HCT116 (cell line): ENCODE data around the gene PRLR. TPM values are rescaled to one million over a fixed set of nuclear protein-coding genes. Genes with fewer than 3 reads are reported as not detected.

ENCODE experiments used
- ATAC-seq: fragments of 200-7000 bp; cut with Tn5 transposase; 2 replicates; pipeline ENCODE4 v1.9.1; 2020; ENCODE audit warnings: mild to moderate bottlenecking, moderate library complexity
- BruUV-seq: library from RNA; stranded (reverse); fragments of 400-500 nt; replicated peaks from 2 replicates; lab custom pipeline; 2021; lab: Mats Ljungman, UMichigan
- CTCF ChIA-PET: fragments of 300-600 bp; sonication (Branson Sonifier 250); formaldehyde crosslinking; loops from one replicate; lab custom pipeline; 2021; ENCODE audit warnings: antibody characterized with exemption; lab: Charles Lee
- POLR2A ChIA-PET: fragments of 300-600, 350-600 bp; sonication (Branson Sonifier 250); formaldehyde crosslinking; loops from one replicate; lab custom pipeline; 2021; ENCODE audit warnings: antibody characterized with exemption; lab: Charles Lee
- RAD21 ChIA-PET, 2 experiments: fragments of 300-600 bp; sonication (Branson Sonifier 250); formaldehyde crosslinking; loops; one replicate each; lab custom pipeline; 2023; ENCODE audit warnings: low total read pairs in 2 of 2; ENCODE audit not compliant: uncharacterized antibody in 2 of 2, unreplicated experiment in 2 of 2, low non-redundant PET in 1 of 2; lab: Charles Lee
- DNase-seq: peaks from one replicate; pipeline ENCODE4 v3.0.0-alpha.2; 2010; ENCODE audit warnings: low read depth, low spot score
- H2AFZ ChIP-seq: fragments of 200-600 bp; shearing (Covaris generic), sonication (generic); 2 replicates; pipeline ENCODE4 v1.6.1; 2017; ENCODE audit warnings: low read depth, mixed run types, mixed read lengths, antibody characterized with exemption, low read length; ENCODE audit not compliant: poor library complexity, severe bottlenecking
- H3K27ac ChIP-seq: 2 replicates; pipeline ENCODE4 v1.5.1; 2012; ENCODE audit warnings: low read depth, low read length
- H3K27me3 ChIP-seq: fragments of 200-600 bp; sonication (generic); 2 replicates; pipeline ENCODE4 v1.6.1; 2016; ENCODE audit warnings: mixed run types, low read length, mixed read lengths; ENCODE audit not compliant: insufficient read depth
- H3K36me3 ChIP-seq, 2 experiments: fragments of 200-500 bp in 1 of 2; fragments of 200-600 bp in 1 of 2; sonication (Bioruptor generic) in 1 of 2; sonication (generic) in 1 of 2; 2 replicates each; pipeline versions ENCODE4 v1.5.1 to v1.6.1; 2014 to 2016; ENCODE audit warnings: low read length in 2 of 2, inconsistent platforms in 1 of 2, mixed read lengths in 1 of 2, mixed run types in 1 of 2; ENCODE audit not compliant: insufficient read depth in 2 of 2, control insufficient read depth in 1 of 2
- H3K4me1 ChIP-seq, 2 experiments: fragments of 200-600 bp in 1 of 2; sonication (generic) in 1 of 2; 2 replicates each; pipeline versions ENCODE4 v1.5.1 to v1.6.1; 2012 to 2017; ENCODE audit warnings: low read length in 2 of 2, inconsistent platforms in 1 of 2, mild to moderate bottlenecking in 1 of 2, mixed read lengths in 1 of 2, mixed run types in 1 of 2, moderate library complexity in 1 of 2; ENCODE audit not compliant: insufficient read depth in 2 of 2, control insufficient read depth in 1 of 2
- H3K4me2 ChIP-seq: fragments of 200-600 bp; sonication (generic); 2 replicates; pipeline ENCODE4 v1.6.1; 2017; ENCODE audit warnings: mixed run types, low read length, mixed read lengths
- H3K4me3 ChIP-seq, 2 experiments: fragments of 200-600 bp in 1 of 2; sonication (generic) in 1 of 2; replicated peaks in 1 of 2; 2 replicates each; pipeline ENCODE4 v1.5.1; 2011 to 2016; ENCODE audit warnings: low read length in 2 of 2, control low read depth in 1 of 2, low read depth in 1 of 2, mild to moderate bottlenecking in 1 of 2, mixed read lengths in 1 of 2, mixed run types in 1 of 2
- H3K79me2 ChIP-seq: fragments of 200-600 bp; sonication (generic); 2 replicates; pipeline ENCODE4 v1.6.1; 2017; ENCODE audit warnings: mild to moderate bottlenecking, mixed run types, low read length, moderate library complexity, mixed read lengths; ENCODE audit not compliant: insufficient read depth
- H3K9ac ChIP-seq: fragments of 200-600 bp; sonication (generic); 2 replicates; pipeline ENCODE4 v1.6.1; 2016; ENCODE audit warnings: low read length, mixed read lengths
- H3K9me2 ChIP-seq: fragments of 200-600 bp; sonication (generic), shearing (Covaris generic); 2 replicates; pipeline ENCODE4 v1.6.1; 2017; ENCODE audit warnings: mixed run types, mild to moderate bottlenecking, moderate library complexity; ENCODE audit not compliant: insufficient read depth
- H3K9me3 ChIP-seq, 2 experiments: fragments of 200-500 bp in 1 of 2; fragments of 200-600 bp in 1 of 2; sonication (Bioruptor generic) in 1 of 2; sonication (generic) in 1 of 2; 2 replicates each; pipeline ENCODE4 v1.6.1; 2014 to 2017; ENCODE audit warnings: low read length in 2 of 2, mixed read lengths in 2 of 2, inconsistent platforms in 1 of 2, low read depth in 1 of 2, mild to moderate bottlenecking in 1 of 2, mixed run types in 1 of 2, moderate library complexity in 1 of 2; ENCODE audit not compliant: control insufficient read depth in 1 of 2, insufficient read depth in 1 of 2
- H4K20me1 ChIP-seq: fragments of 200-600 bp; sonication (generic), shearing (Covaris generic); 2 replicates; pipeline ENCODE4 v1.6.1; 2017; ENCODE audit warnings: mixed run types, mild to moderate bottlenecking, moderate library complexity; ENCODE audit not compliant: insufficient read depth
- CEBPB ChIP-seq: IDR thresholded peaks from 2 replicates; pipeline ENCODE4 v1.6.1; 2012; ENCODE audit warnings: low read depth
- EZH2phosphoT487 ChIP-seq: fragments of 200-600 bp; IDR thresholded peaks from 2 replicates; pipeline ENCODE4 v1.6.1; 2018; ENCODE audit warnings: antibody characterized with exemption, borderline replicate concordance
- FOSL1 ChIP-seq: IDR thresholded peaks from 2 replicates; pipeline ENCODE4 v1.6.1; 2012; ENCODE audit warnings: low read depth
- MAX ChIP-seq: IDR thresholded peaks from 2 replicates; pipeline ENCODE4 v1.6.1; 2012
- POLR2A ChIP-seq: IDR thresholded peaks from 2 replicates; pipeline ENCODE4 v1.7.0; 2011; ENCODE audit warnings: borderline replicate concordance; ENCODE audit not compliant: insufficient read depth, insufficient read length; ENCODE audit errors: extremely low read depth
- REST ChIP-seq: IDR thresholded peaks from 2 replicates; pipeline ENCODE4 v1.6.1; 2012; ENCODE audit warnings: low read depth
- SP1 ChIP-seq: IDR thresholded peaks from 2 replicates; pipeline ENCODE4 v1.6.1; 2012; ENCODE audit warnings: low read depth
- TCF7L2 ChIP-seq: IDR thresholded peaks from 2 replicates; pipeline ENCODE4 v1.7.0; 2011; ENCODE audit warnings: borderline replicate concordance, inconsistent platforms; ENCODE audit not compliant: insufficient read depth, insufficient read length; ENCODE audit errors: extremely low read depth
- YY1 ChIP-seq: IDR thresholded peaks from 2 replicates; pipeline ENCODE4 v1.6.1; 2011; ENCODE audit warnings: low read length, low read depth, moderate library complexity, mild to moderate bottlenecking; ENCODE audit not compliant: insufficient replicate concordance; ENCODE audit errors: extremely low read depth
- intact Hi-C: fragments of 100-400 bp; cut with micrococcal nuclease; formaldehyde crosslinking; loops from 2 replicates; pipeline ENCODE4 v1.10.0; 2022
- total RNA-seq: library from RNA; stranded (reverse); gene quantifications from one replicate; pipeline ENCODE4 v1.2.1, GENCODE V29; 2021; ENCODE audit not compliant: unreplicated experiment

Gene PRLR
- total RNA-seq, 1 experiment from 2014 or later = 0.10 TPM

- no peak for TF ChIP-seq TCF7L2
- TF ChIP-seq SP1 = no peak
- TF ChIP-seq POLR2A = no peak
- TF ChIP-seq MAX = no peak
- no peak for TF ChIP-seq EZH2phosphoT487
- no peak for TF ChIP-seq YY1
- TF ChIP-seq CEBPB = no peak
- TF ChIP-seq REST = no peak
- TF ChIP-seq FOSL1 = no peak
- no peak overlapping the region for H3K9ac ChIP-seq
- no peak overlapping the region for H3K27ac ChIP-seq
- ChIA-PET CTCF (no interaction called here), RAD21 (no interaction called here), POLR2A (no interaction called here)
- ATAC-seq (no peak), DNase-seq (no peak)
- no peaks in the 10 kb centered on the region for H4K20me1 ChIP-seq
- H3K36me3 ChIP-seq = no peaks in the 10 kb centered on the region
- no peak overlapping the region for H3K4me3 ChIP-seq
- H3K79me2 ChIP-seq = no peaks in the 10 kb centered on the region
- no peak overlapping the region for H2AFZ ChIP-seq
- no peaks in the 10 kb centered on the region for H3K9me3 ChIP-seq
- no peak overlapping the region for H3K4me2 ChIP-seq
- BruUV-seq = no TSS peak
- 0 out of 2 replicates have a peak, but pooled peaks cover 4% of the 10 kb centered on the region for H3K27me3 ChIP-seq
- H3K4me1 ChIP-seq = no peaks in the 10 kb centered on the region
- intact Hi-C loops = no loop called here
- no peaks in the 10 kb centered on the region for H3K9me2 ChIP-seq
Observed at GRCh38 chr5:35081134-35081533, 149.2 kb downstream of the PRLR start.
